ENCODE results near the gene GNG2.

Gene GNG2

DNA sequence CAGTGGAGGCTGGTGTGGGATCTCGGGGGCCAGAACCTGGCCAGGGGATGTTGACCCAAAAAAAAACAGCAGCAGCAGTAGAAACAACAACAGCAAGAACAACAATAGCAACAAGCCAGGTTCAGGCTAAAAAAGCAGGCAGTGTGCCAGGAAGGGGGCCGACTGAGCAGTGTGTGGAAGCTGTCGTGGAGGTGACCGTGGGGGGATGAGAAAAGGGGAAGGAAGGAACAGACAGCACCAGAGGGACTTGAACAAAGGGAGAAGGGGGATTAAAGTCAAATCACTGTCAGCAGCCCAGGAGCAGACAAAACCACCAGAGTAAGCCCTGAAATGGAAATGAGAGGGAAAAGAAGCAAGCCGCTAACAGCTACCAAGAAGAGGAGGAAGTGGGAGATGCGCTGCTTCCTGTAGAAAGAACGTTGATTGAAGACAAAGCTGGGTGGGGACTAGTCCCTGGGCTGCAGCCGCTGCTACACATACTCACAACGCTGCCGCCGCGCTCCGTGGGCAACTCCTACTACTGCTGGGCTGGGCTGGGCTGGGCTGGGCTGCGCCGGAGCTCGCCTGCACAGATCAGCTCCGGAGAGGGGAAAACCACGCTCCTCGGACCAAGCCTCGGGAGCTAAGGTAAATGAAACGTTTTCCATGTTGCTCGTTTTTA lies at the start of gene GNG2:
TSS of gene GNG2 (plus strand) at position 449 of the 661 bp plus-strand sequence. CDS start 90,067 bp downstream, outside the sequence.
- FAIRE-seq = no peak
- TF ChIP-seq POLR2A (IDR thresholded peaks at IDR 0.05; ENCODE audit: low read depth, low read length) = peak; percentile 45
- peak; percentile 18 for DNase-seq (ENCODE audit: insufficient read length, low spot score)

DNA sequence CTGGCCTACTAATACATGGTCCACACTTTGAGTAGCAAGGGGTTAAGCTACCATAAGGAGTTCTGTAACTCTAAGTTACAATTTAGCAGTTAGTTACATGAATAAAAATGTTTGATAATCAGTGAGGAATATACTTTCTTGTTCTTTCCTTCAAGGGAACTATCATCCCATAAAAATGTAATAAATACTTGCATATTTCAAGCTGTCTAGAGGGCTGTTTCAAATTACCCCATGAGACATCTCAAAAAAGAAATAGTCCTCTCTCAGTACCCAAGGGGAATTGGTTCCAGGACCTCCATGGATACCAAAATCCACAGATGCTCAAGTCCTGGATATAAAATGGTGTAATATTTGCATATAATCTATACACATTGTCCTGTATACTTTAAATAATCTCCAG lies 48.7 kb upstream of the GNG2 start:
- DNase-seq (ENCODE audit: insufficient read length, low spot score) (no peak), FAIRE-seq (no peak)
- TF ChIP-seq POLR2A (IDR thresholded peaks at IDR 0.05; ENCODE audit: low read depth, low read length) = no peak

- FAIRE-seq (no peak), DNase-seq (ENCODE audit: insufficient read length, low spot score) (no peak)
- TF ChIP-seq POLR2A (IDR thresholded peaks at IDR 0.05; ENCODE audit: low read depth, low read length) = no peak
Observed at GRCh38 chr14:51816031-51816430, 44.4 kb upstream of the GNG2 start.

DNA sequence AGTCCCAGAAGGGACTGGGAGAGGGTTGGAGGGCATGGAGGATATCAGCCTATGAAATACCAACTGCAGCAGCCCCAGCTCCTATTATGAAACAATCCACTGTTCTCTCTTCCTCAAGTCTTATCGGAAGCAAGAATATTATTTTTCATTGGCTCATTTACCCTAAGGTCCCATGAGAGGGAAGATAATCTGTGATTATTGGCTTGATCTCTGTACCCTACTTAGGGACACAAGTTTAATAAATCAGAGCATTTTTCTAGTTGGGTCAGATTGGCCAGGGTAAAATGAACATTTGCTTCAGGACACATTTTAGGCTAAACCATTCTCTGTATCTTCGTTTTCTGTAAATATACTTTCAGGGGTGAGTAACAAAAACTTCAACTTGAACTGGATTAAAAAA lies 43.1 kb upstream of the GNG2 start:
- FAIRE-seq = no peak
- no peak for TF ChIP-seq POLR2A (IDR thresholded peaks at IDR 0.05; ENCODE audit: low read depth, low read length)
- no peak for DNase-seq (ENCODE audit: insufficient read length, low spot score)

DNA sequence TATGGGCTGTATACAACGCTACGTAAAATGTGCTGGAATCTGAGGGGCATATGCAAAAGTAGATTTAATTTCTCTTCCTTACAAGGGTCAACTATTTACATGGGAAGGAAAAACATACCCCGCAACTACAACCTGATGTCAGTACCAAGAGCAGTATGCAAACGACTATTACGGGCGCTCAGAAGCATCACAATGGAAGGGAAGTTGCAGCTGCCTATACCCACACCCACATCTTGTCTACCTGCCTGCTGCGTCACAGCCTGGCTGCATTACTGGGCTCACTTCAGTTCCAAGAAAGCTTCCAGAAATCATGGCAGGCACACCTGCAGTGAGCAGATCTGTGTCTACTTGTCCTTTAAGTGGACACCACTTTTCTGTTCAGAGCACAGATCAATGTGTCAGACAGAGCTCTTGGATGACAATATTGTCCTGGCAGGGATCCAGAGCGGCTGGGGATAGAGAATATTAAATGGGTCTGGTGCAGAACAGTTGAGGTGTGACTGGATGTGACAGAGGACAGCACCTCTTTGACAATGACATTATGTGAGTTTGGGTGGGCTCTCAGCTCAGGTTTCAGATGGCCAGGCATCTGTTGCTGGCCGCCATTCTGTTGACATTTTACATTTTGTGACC lies 41.5 kb upstream of the GNG2 start:
- no peak for FAIRE-seq

GRCh38 chr14:51821822-51822221 lies 38.6 kb upstream of the GNG2 start:
- DNase-seq (ENCODE audit: insufficient read length, low spot score) = no peak
- TF ChIP-seq POLR2A (IDR thresholded peaks at IDR 0.05; ENCODE audit: low read depth, low read length) = no peak
- no peak for FAIRE-seq

More for the DNA sequence above, 41.5 kb upstream of the GNG2 start:
- no peak for TF ChIP-seq POLR2A (IDR thresholded peaks at IDR 0.05; ENCODE audit: low read depth, low read length)
- DNase-seq (ENCODE audit: insufficient read length, low spot score) = no peak

DNA sequence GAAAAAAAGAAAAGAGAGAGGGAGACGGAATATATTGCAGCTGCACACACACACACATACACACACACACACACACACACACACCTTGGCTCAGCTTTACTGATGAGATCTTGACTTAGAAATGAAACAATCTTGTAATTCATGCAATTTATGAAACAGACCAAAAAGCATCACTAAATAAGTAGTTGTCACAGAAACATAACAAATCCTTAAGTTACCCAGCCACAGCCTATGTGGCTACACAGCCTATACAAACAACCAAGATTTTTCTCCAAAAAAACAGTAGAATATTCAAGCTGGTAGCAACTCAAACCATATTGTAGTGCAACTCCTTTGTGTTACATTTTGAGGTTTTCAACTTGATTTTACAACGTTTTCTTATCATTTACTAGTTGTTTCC lies 37.9 kb upstream of the GNG2 start:
- no peak for DNase-seq (ENCODE audit: insufficient read length, low spot score)
- FAIRE-seq = no peak
- no peak for TF ChIP-seq POLR2A (IDR thresholded peaks at IDR 0.05; ENCODE audit: low read depth, low read length)

DNA sequence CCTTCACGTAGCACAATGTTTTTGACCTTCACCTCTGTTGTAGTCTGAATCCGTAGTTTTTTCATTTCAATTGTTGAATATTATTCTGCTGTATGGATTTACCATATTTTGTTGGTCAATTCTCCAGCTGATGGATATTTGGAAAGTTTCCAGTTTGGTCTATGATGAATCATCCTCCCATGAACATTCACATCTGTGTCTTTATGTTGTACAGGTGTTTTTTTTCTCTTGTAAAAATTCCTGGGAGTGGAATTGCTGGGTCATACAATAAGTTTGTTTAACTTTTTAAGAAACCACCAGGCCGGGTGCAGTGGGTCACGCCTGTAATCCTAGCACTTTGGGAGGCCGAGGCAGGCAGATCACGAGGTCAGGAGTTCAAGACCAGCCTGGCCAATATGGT lies 36.7 kb upstream of the GNG2 start:
- DNase-seq (ENCODE audit: insufficient read length, low spot score) = no peak
- no peak for TF ChIP-seq POLR2A (IDR thresholded peaks at IDR 0.05; ENCODE audit: low read depth, low read length)
- FAIRE-seq = no peak

GRCh38 chr14:51824191-51824590 lies 36.2 kb upstream of the GNG2 start:
- FAIRE-seq (no peak), DNase-seq (ENCODE audit: insufficient read length, low spot score) (no peak)
- TF ChIP-seq POLR2A (IDR thresholded peaks at IDR 0.05; ENCODE audit: low read depth, low read length) = no peak

DNA sequence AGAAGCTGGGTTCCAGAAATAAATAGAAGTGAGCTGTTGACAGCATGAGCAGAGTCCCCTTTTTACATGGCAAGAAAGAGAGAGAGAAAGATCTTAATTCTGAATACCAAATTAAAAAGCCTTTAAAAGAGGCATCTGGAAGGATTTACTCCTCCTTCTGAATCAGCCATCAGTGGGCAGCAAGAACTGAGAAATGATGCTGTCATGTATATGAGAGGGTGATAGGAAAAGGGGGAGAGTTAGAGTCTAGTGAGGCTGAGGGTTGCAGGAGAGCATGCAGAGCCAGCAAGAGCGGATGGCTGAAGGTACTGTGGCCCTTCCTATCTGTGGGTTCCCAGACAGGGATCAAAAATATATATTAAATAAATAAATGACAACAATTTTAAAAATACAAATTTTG lies 34.5 kb upstream of the GNG2 start:
- TF ChIP-seq POLR2A (IDR thresholded peaks at IDR 0.05; ENCODE audit: low read depth, low read length) = no peak
- no peak for DNase-seq (ENCODE audit: insufficient read length, low spot score)
- FAIRE-seq = no peak

GRCh38 chr14:51828017-51828797 lies 32.2 kb upstream of the GNG2 start:
- FAIRE-seq (peak; percentile 89), DNase-seq (ENCODE audit: insufficient read length, low spot score) (peak; percentile 63)
- no peak for TF ChIP-seq POLR2A (IDR thresholded peaks at IDR 0.05; ENCODE audit: low read depth, low read length)

- no peak for DNase-seq (ENCODE audit: insufficient read length, low spot score)
- no peak for TF ChIP-seq POLR2A (IDR thresholded peaks at IDR 0.05; ENCODE audit: low read depth, low read length)
- no peak for FAIRE-seq
Observed at GRCh38 chr14:51834240-51834639, 26.2 kb upstream of the GNG2 start.

GRCh38 chr14:51836417-51836816 lies 24.0 kb upstream of the GNG2 start:
- no peak for TF ChIP-seq POLR2A (IDR thresholded peaks at IDR 0.05; ENCODE audit: low read depth, low read length)
- no peak for FAIRE-seq
- no peak for DNase-seq (ENCODE audit: insufficient read length, low spot score)

DNA sequence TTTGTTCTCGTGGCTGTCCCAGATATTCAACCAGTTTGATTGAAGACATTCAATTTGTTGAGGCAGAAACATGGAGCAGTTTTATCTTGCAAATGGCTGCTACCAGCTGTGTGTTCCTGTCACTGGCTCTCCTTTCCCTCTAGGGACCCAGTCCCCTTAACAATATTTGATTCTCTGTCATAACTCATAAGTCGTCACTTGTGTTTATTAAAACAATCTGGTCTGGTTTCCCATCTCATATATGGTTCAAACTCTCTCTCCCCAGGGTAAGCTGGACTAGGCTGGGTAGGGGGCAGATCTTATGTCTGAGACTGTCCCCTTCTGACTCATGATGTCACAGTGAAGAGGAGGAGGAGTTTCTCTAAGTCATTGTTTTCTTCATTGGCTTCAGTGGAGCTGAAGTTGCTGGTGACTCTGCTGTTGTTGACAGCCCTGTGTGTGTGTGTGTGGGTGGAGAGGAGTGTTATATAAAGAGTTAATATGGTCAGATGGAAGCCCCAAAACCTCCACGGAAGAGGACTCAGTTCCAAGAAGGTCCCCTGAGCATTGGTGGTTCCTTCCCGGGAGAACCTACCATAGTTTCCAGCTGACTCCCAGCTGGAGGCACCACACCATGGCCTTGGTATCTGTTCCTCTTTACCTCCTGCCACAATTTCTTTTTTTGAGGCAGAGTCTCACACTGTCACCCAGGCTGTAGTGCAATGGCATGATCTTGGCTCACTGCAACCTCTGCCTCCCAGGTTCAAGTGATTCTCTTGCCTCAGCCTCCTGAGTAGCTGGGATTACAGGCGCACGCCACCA lies 16.1 kb upstream of the GNG2 start:
- FAIRE-seq (no peak), DNase-seq (ENCODE audit: insufficient read length, low spot score) (no peak)
- TF ChIP-seq POLR2A (IDR thresholded peaks at IDR 0.05; ENCODE audit: low read depth, low read length) = no peak

Data from H54 (cell line).